ENCODE results near the gene CLASP2.

DNA sequence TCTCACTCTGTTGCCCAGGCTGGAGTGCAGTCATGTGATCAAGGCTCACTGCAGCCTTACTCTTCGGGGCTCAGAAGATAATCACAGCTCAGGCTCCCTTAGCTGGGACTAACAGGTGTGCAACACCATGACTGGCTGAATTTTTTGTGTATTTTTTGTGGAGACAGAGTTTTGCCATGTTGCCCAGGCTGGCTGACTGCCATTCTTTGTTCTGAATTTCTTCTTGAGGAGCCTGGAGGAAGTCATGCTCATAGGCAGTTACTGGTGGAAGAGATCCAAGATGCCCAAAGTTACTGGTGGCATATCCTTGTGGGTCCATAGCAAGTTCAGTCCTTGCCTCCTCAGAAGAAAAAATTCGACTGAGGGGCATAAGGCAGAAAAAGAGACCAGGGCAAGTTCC, 261.3 kb downstream of the CLASP2 start:
- TF ChIP-seq, protein P1, sequence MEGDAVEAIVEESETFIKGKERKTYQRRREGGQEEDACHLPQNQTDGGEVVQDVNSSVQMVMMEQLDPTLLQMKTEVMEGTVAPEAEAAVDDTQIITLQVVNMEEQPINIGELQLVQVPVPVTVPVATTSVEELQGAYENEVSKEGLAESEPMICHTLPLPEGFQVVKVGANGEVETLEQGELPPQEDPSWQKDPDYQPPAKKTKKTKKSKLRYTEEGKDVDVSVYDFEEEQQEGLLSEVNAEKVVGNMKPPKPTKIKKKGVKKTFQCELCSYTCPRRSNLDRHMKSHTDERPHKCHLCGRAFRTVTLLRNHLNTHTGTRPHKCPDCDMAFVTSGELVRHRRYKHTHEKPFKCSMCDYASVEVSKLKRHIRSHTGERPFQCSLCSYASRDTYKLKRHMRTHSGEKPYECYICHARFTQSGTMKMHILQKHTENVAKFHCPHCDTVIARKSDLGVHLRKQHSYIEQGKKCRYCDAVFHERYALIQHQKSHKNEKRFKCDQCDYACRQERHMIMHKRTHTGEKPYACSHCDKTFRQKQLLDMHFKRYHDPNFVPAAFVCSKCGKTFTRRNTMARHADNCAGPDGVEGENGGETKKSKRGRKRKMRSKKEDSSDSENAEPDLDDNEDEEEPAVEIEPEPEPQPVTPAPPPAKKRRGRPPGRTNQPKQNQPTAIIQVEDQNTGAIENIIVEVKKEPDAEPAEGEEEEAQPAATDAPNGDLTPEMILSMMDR (IDR thresholded peaks at IDR 0.05) = no peak
- TF ChIP-seq EP300 (IDR thresholded peaks at IDR 0.05) (no peak), POLR2AphosphoS5 (IDR thresholded peaks at IDR 0.05) (no peak), POLR2A (IDR thresholded peaks at IDR 0.05) (no peak)
